Measurements from ENCODE around the gene TEDDM1. TPM values are rescaled to one million over a fixed set of nuclear protein-coding genes. Genes with fewer than 3 reads are reported as not detected.
A peak's percentile ranks its signal among the peaks of the same experiment; 100 is the strongest.

The TEDDM1 gene
- total RNA-seq, 2 donors from 2014 or later: not detected

DNA sequence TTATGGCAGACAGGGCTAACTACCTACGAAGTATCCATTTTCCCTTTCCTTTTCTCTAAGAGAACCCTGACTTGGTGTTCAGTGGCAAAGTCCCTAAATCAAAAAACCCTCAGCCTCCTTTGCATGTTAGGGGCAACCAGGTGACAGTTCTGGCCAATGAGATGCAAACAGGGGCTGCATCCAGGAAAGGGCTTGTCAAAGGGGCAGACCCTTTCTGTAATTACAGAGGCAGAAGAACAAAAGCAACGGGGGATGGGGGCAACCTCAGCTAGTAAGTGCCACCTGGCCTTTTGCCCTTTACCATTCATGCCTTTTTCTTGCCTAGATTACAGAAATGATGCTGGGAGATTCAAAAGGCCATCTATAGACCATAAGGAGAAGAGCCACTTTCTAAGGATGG, 43.3 kb downstream of the TEDDM1 start:
- H3K4me1 Mint-ChIP-seq: no peaks in the 10 kb centered on the region
- H3K27me3 Mint-ChIP-seq: peaks cover 8% of the 10 kb centered on the region
- H3K4me3 Mint-ChIP-seq: no peak overlapping the region
- H3K27ac Mint-ChIP-seq: peak overlapping the region; percentile 4
- H3K36me3 Mint-ChIP-seq (ENCODE audit: low read depth): no peaks in the 10 kb centered on the region
- no peaks in the 10 kb centered on the region for H3K9me3 ChIP-seq (ENCODE audit: control insufficient read depth, low read length, poor library complexity, severe bottlenecking)
- no peak for DNase-seq
- no peak for ATAC-seq

DNA sequence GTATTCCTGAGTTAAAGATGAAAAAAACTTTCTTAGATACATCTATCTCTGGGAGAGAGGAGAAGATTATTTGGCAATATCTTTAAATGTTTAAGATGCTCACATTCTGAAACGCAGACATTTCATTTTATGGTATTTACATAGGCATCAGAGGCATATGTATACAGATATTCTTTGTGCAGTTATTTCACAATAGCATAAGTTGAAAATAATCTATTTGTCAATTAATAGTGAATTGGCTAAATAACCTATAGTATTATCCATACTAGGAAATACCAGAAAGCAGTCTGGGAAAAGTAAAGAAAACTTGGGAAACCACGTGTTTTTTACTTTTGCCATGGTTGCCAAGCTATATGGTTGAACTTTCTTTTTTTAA, 44.8 kb downstream of the TEDDM1 start:
- no peaks in the 10 kb centered on the region for H3K36me3 Mint-ChIP-seq (ENCODE audit: low read depth)
- ATAC-seq (no peak), DNase-seq (no peak)
- no peaks in the 10 kb centered on the region for H3K9me3 ChIP-seq (ENCODE audit: control insufficient read depth, low read length, poor library complexity, severe bottlenecking)
- peaks cover 9% of the 10 kb centered on the region for H3K27me3 Mint-ChIP-seq
- H3K4me1 Mint-ChIP-seq: no peaks in the 10 kb centered on the region
- no peak overlapping the region for H3K27ac Mint-ChIP-seq
- no peak overlapping the region for H3K4me3 Mint-ChIP-seq

DNA sequence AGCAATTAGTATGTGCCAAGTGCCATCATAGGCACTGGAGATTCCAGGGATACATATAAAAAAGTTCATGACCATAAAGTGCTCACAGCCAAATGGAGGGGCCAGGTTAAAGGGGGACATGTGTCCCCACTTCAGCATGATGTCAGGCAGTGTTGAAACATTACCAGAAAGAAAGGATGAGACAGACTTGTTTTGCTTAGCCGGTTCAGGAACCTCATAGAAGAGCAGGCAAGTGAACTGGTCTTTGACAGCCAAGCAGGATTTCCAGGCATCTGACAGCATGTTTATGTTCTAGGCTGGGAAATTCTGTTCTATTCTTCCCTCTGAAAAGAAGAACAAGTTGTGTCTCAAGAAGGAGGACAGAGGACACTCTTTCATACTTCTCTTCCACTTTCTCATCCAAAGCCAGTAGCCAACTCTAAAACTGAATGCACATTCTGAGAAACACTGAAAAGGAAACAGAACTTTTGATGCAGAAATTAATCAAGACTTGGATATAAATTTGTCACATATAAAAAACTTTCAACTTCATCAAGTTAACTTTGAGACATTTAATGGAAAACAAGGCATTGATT, 48.6 kb downstream of the TEDDM1 start:
- DNase-seq: no peak

DNA sequence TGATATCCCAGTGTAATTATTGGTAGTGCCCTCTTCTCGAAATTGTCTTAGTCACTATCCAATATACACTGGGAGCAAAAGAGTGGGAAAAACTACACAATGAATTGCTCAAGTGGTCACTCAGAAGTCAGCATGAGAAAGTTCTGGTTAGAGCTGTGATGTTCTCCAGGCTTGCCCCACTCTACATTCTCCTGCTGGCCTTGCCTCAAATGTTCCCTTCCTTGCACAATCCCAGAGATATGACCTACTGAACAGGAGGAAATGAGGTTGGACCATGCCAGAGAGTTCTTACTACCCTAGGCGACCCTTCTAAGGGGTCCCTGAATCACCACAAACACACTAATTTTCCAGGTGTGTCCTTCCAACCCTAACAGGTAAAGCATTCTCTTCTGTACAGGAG, 49.6 kb downstream of the TEDDM1 start:
- no peak for ATAC-seq
- peaks cover 4% of the 10 kb centered on the region for H3K4me1 Mint-ChIP-seq
- DNase-seq: no peak
- H3K36me3 Mint-ChIP-seq (ENCODE audit: low read depth): peaks cover 6% of the 10 kb centered on the region
- no peak overlapping the region for H3K27ac Mint-ChIP-seq
- H3K9me3 ChIP-seq (ENCODE audit: control insufficient read depth, low read length, poor library complexity, severe bottlenecking): no peaks in the 10 kb centered on the region
- peaks cover 29% of the 10 kb centered on the region for H3K27me3 Mint-ChIP-seq
- no peak overlapping the region for H3K4me3 Mint-ChIP-seq

More for the DNA sequence above, 48.6 kb downstream of the TEDDM1 start:
- H3K27me3 Mint-ChIP-seq: peaks cover 28% of the 10 kb centered on the region
- no peaks in the 10 kb centered on the region for H3K9me3 ChIP-seq (ENCODE audit: control insufficient read depth, low read length, poor library complexity, severe bottlenecking)
- H3K36me3 Mint-ChIP-seq (ENCODE audit: low read depth): peaks cover 6% of the 10 kb centered on the region
- H3K4me1 Mint-ChIP-seq: peaks cover 4% of the 10 kb centered on the region
- no peak for ATAC-seq
- H3K27ac Mint-ChIP-seq: no peak overlapping the region
- H3K4me3 Mint-ChIP-seq: no peak overlapping the region

DNA sequence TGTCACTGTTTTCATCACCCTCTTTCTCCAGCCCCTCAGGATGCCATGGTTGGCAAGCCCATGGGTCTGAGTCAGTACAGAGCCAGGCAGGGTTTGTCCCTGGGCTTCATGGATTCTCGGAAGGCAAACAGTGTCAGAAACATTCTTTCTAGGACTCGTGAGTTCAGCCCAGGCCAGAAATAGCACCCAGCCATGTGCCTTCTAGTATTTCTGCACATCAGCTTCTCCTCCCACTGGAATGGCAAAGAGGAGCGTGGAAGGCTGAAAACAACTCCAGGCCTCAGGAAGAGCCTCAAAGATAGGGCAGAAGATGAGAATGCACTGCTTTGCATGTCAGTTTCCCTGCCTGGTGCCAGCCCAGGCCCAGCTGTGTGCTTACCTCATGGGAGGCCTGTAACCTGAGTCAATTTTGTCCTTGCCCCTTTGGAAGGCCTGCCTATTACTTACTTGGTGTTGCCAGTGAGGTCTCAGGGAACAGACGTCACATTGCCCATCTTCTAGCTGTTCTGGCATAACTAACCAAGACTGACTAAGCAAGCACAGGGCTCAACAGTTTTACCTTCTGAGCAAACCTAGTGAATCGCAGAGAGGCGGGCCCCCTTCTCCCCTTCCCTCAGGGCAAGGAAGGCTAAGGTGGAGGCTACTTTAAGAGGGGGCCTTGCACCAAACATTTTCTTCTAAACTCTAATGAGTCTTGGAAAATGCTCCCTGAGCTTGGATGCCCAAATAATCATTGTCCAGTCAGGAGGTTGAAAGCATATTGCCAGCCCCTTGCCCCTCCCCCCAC, 51.3 kb downstream of the TEDDM1 start:
- Mint-ChIP-seq H3K4me1 (peaks cover 4% of the 10 kb centered on the region), H3K27ac (no peak overlapping the region)
- H3K9me3 ChIP-seq (ENCODE audit: control insufficient read depth, low read length, poor library complexity, severe bottlenecking): no peaks in the 10 kb centered on the region

More for the DNA sequence above, 51.3 kb downstream of the TEDDM1 start:
- Mint-ChIP-seq H3K4me3 (no peak overlapping the region), H3K36me3 (ENCODE audit: low read depth) (peaks cover 6% of the 10 kb centered on the region), H3K27me3 (peaks cover 29% of the 10 kb centered on the region)
- ATAC-seq (no peak), DNase-seq (no peak)

Other genes with a start within 250 kb of the TEDDM1 start
- gene GLUL, start 8.9 kb downstream of the TEDDM1 start, total RNA-seq: 100 to 1,000 TPM; 106 to 127 TPM
- not detected for gene RGSL1, start 49.5 kb upstream of the TEDDM1 start, total RNA-seq
- gene RNASEL, start 188.6 kb upstream of the TEDDM1 start, total RNA-seq: 1 to 10 TPM; 4.3 to 7.4 TPM
- 10 to 100 TPM; 23.4 to 23.5 TPM for gene RGS16, start 203.7 kb upstream of the TEDDM1 start, total RNA-seq

Measured in T-helper 17 cell (primary cell).